Activated CD8-positive, alpha-beta memory T cell treated with anti-CD3 and anti-CD28 coated beads, Interleukin-2, amount 50 U/mL, for 24 hours (primary cell): ENCODE results near the gene CACNA1B.
"Not testable (repeated sequence)": the region's sequence is repeated elsewhere in the genome, so short reads cannot be mapped to it uniquely, and the experiment has no call there.

Source experiments
- DNase-seq: peaks from one replicate; pipeline ENCODE4 v3.0.0-alpha.2; 2020; ENCODE audit errors: extremely low read depth

Gene CACNA1B

DNA sequence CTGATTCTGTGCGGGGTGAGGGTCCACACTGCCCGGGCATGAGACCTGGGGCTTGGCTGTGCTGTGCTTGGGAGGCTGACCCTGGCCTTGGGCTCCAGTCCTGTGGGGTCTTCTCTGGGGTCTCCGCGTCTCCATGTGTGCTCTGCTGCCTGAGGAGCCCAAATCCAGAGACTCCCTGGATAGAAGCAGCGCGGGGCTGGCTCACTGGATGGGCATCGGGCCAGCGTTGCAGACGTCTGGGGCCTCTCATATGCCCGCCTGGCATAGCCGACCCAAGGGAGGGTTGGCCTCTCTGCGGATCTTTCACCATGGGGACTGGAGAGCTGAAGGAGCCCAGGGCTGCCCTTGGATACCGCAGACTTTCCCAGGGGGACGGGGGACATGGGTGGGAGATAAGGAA lies 12.4 kb downstream of the CACNA1B start:
- DNase-seq: not testable (repeated sequence)

DNA sequence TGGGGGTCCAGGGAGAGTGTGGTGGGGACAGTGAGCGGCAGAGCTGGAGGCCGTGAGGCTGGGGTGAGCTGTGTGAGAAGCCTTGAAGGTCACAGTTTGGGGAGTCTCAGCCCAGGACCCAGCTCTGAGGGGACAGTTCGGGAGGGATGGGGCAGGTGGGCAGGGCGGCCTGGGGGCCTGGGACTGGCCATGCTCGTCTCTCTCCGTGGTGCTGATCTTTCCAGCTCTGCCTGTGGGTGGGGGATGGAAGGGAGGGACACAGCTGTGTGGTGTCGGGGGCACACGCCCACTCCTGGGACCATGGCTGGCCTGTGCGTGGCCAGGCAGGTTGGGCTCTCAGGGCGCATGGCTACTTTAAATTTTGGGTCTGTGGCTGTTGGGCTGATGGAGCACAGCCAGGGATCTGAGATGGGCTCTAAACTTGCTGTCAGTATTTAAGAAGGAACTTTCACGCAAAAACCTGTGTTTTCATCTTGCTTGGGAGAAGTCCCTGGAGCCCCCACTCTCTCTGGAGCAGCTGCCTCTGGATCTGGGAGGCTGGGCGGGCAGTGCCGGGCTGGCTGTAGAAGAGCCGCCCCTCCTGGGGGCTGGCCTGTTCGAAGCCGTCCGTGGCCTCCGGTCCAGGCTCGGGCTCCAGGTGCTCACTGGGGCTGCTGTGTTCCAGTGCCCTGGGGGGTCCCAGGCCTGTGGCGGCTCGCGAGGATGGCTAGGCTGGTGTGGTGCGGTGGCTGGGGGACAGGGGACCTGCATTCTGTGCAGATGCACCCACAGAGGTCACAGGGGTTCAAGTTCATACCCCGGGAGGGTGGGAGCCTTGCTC lies 13.4 kb downstream of the CACNA1B start:
- DNase-seq: not testable (repeated sequence)

DNA sequence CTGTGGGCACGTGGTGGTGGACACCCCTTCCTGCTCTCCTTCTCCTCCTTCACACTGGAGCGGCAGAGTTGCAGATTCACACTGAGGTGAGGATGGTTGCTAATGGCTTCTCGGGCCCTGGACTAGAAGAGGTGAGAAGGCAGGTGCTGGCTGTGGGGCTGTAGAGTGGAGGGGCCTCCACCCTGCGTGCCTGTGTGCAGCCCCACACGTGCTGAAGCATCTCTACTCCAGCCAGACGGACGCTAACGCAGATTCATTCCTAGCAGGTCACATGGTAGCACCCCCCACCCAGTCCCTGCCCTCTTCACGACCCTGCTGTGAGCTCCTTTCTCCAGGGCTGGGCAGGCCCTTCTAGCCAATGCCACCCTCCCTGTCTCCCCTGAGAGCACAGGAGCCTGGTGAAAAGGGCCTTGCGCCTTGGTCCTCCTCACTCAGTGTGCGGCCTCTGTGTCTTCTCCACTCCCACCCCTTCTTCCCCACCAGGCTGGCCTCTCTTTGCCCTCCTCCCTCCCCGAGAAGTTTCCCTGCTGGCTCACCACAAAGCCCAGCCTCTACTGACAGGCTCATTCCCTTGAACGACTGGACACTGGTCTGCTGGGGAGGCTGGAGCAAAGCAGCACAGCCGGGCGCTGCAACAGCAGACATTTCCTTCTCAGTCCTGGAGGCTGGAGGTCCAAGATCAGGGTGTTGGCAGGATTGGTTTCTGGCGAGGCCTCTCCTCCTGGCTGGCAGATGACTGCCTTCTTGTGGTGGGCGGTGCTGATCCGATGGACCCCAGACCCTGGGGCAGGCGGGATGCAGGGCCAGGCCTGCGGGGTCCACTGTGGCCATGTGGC lies 14.2 kb downstream of the CACNA1B start:
- DNase-seq: no peak

DNA sequence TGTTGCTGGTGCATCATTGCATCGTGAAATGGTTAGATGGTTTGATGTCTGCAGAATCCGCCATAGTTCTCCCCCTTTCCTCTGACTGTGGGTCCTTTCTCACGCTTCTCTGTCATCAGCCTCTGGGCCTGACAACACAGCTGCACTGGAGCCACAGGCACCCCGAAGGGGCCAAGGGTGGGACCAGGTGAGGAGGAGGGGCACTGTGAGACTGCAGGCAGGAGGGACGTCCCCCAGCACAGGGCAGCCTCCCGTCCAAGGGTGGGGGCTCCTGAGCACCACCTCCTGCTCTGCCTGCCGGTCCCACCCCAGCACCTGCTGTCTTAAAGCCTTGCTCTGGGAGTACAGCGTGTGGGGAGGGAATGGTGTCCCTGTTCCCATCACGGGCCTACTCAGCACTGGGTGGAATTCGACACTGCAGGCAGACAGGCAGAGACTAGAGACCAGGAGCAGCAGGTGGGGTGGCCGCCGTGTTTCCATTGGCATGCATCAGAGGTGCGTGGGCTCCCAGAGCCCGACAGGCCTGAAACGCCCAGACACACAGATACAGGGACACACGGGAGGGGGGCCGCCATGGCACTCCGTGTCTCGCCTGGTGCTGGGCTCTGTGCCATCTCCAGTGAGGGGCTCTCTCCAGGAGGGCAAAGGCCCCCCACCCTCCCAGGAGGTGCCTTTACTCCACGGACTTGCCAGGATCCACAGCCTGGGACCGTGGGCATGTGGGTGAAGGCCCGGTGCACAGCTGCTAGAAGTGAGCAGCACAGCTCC lies 15.0 kb downstream of the CACNA1B start:
- no peak for DNase-seq

DNA sequence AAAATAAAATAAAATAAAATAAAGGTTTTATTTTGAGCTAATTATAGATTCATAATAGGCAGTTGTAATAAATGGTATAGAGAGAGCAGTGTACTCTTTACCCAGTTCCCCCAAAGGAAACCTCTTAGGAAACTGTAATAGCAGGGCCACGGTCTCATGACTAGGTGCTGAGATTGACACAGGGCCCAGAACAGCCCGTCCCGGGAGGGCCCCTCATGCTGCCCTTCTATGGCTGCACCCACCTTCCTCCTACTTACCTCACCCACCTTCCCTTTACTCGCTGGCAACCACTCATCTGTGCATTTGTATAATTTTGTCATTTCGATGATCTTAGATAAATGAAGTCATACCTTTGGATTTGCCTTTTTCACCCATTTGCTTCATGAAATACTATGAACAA lies 16.1 kb downstream of the CACNA1B start:
- DNase-seq: no peak

DNA sequence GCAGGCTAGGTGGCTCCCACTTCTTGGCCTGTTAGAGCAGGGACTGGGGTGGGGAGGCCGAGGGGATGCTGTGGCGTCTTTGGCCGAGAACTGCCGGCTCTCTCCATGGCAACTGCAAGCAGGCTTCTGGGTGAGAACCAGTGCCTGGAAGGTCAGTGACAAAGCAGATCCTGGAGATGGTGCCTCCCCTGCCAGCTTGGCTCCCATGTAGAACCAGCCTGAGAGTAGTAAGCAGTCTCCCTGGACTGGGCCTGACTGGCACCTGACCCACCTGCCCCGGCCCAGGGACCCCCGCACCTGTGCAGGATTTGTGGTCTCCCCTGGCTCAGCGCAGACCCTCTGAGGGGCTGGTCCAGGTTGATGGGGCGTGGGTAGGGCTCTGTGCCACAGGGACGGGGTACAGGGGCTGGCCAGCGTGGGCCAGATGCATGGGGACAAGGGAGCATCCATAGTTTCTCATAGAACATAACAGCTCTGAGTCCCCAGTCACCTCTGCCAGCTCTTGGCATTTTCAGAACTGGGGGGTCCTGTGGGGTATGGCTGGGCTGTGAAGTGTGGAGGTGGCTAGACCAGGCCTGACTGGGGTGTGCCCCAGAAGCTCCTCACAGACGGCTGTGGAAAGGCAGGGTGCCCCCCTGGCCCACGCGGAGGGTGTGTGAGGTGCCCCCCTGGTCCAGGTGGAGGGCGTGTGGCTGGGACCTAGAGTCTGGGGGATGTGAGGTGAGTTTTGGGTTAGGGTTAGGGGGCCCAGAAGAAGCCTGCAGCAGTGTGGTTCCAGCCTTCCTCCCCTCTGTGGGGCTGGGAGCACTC lies 22.2 kb downstream of the CACNA1B start:
- no peak for DNase-seq

DNA sequence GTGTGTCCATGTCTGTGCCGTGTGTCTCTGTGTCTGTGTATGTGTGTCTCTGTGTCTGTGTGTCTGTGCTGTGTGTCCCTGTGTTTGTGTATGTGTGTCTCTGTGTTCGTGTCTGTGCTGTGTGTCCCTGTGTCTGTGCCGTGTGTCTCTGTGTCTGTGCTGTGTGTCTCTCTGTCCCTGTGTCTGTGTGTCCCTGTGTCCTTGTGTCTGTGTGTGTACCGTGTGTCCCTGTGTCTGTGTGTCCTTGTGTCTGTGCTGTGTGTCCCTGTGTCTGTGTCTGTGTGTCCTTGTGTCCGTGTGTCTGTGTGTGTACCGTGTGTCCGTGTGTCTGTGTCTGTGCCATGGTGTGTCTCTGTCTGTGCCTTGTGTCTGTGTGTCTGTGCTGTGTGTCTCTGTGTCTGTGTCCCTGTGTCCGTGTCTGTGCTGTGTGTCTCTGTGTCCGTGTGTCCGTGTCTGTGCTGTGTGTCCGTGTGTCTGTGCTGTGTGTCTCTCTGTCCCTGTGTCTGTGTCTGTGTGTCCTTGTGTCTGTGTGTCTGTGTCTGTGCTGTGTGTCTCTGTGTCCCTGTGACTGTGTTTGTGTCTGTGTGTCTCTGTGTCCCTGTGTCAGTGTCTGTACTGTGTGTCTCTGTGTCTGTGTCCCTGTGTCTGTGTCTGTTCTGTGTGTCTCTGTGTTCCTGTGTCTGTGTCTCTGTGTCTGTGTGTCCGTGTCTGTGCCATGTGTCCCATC lies 23.2 kb downstream of the CACNA1B start:
- no peak for DNase-seq

DNA sequence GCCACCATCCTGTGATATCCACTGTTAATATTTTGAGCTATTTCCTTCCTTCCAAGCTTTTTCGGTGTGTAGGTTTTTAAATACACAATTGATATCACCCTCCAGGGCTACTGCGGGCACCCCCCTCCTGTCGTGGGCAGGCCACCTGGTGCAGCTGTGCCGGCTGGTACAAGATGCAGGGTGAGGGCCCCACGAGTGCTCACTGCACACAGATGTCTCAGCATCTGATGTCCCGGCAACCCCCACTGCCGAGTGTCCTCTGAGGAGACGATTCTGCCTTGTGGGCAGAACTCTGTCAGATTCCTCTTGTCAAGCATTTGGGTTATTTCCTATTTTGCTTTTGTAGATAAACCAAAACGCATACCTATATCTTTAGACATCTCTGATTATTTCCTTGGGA lies 25.1 kb downstream of the CACNA1B start:
- DNase-seq: no peak

DNA sequence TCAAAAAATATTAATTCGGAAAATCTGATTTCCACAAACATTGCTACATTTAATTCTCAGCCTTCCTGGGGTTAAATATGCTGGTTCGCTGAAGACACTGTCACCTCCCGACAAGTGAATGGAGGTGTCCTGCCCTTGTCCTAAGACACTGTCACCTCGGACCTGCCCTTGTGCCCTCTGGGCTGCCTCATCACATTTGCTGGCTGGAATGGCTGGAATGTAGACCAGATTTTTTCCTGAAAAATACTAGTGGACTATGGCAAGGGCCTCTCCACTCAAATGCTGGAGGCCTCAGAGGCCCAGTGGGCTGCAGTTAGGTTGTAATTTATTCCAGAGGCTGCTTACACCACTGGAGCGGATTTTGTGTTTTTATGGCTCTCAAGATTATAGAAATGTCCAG lies 28.2 kb downstream of the CACNA1B start:
- DNase-seq: no peak

DNA sequence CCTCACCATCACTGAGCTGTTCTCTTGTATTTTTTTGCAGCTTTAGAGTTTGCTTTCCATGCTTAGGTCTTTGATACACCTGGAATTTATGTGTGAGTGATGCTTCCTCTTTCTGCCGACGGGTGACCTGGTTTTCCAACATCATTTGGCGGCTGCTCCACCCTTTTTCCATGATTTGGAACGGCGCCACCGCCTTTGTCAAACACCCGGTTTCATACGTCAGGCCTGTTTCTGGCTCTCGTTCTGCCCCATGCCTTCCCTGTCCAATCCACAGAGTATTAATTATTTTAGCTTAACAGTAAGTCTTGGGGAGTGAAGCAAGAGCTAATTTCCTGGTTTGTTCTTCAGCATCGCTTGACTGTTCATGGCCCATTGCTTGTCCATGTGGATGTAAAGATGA lies 30.2 kb downstream of the CACNA1B start:
- DNase-seq: no peak

DNA sequence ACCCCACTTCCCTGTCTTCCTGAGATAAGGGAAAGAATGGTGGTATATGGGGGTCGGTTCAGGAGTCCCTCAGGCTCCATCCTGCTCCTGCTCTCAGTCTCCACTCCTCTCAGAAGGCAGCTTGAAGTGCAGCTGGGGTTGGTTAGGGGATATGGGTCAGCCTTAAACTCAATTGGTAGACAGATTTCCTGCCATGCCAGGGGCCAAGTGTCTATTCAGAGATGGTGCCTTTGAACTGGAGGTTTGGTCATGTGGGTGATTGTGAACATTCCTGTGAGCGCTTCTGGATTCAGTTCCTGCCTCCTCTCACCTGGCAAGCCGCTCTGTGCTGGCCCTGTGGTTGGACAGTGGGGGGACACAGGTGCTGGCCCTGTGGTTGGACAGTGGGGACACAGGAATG lies 35.1 kb downstream of the CACNA1B start:
- DNase-seq: no peak

DNA sequence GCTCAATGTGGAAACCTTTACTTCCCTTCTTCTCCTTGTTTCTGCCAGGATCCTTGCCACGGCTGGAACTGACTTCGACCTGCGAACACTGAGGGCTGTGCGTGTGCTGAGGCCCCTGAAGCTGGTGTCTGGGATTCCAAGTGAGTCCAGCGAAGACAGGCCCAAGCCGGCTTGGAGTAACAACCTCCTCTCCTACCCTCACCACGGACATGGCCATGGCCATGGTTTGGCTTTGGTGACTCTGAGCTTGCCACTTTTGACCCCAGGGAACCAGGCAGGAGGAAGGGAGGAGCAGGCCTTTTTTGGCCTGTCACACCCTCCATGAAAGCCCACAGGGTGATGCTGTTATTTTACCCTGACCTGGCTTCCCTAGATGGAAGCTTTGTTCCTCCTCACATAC lies 35.5 kb downstream of the CACNA1B start:
- no peak for DNase-seq

DNA sequence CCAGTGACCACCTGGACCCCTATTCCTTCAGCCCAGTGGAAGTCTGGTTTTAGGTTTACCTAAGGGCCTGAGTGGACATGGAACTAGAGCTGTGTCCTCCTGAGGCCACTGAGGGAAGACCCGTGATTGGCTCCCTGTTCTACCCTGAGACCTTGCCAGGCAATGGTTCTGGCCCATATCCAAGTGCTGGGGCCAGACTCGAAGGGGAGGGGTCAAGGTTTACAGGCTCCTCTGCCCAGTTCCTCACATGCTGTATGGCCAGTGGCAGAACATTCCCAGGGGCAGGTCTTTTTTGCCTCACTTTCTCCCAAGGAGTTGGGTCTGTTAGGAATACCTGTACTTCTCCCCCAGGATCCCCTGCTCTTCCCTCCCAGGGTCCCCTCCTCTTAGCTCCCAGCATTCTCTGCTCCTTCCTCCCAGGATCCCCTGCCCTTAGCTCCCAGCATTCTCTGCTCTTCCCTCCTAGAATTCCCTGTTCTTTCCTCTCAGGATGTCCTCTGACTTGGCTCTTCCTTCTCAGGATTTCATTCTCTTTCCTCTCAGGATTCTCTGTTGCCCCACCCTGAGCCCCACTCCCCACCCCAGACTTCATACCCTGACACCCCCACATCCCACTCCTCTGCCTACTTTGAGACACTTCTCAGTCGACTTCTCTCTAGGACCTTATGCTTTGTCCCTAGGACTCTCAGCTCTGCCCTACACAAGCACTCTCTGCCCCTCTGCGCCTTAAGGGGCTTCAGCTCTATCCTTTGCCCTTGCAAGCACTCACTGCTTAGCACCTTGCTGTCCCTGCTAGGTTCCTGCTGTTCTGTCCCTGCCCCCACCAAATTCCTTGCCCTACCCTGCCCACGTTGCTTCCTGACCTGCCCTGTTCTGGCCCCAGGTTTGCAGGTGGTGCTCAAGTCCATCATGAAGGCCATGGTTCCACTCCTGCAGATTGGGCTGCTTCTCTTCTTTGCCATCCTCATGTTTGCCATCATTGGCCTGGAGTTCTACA lies 36.5 kb downstream of the CACNA1B start:
- no peak for DNase-seq

DNA sequence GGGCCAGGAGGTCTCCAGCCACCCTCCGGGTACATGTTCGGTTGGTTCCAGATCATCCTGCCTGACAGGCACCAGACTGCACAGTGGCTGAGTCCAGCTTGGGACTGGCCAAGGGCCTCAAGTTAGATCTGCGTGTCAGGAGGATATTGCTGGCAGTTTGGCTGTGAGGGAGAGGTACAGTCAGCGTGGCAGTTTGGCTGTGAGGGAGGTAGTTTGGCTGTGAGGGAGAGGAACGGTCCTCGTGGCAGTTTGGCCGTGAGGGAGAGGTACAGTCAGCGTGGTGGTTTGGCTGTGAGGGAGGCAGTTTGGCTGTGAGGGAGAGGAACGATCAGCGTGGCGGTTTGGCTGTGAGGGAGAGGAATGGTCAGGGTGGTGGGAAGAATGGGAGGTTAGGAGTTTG lies 39.0 kb downstream of the CACNA1B start:
- no peak for DNase-seq

DNA sequence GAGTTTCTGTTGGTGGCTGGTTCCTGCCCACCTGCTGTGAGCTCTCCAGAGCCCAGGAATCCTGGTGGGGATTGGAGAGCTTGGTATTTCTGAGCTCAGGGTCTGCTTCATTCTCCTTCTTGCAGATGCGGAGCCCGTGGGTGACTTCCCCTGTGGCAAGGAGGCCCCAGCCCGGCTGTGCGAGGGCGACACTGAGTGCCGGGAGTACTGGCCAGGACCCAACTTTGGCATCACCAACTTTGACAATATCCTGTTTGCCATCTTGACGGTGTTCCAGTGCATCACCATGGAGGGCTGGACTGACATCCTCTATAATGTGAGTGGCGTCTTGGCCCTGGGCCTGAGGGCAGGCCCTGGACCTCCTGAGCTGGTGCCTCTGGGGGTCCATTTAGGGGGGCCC lies 39.5 kb downstream of the CACNA1B start:
- no peak for DNase-seq

DNA sequence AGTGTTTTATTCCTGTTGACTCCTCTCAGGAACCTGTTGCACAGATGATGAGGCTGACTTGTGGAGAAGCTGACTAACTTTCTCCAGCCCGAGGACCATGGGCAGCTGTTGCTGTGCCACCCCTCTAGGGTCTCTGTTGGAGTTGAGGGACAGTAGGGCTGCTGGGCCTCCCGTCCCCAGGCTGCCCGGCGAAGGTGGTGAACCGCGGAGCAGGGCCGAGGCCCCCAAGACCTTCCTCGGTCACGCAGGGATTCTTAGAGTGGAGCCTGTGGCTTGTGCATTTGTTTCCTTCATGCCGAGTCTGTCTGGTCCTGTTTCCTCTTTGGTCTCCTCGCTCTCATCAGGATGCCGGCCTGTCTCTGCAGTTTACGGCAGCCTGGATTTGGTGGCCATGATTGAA lies 40.2 kb downstream of the CACNA1B start:
- DNase-seq: no peak

DNA sequence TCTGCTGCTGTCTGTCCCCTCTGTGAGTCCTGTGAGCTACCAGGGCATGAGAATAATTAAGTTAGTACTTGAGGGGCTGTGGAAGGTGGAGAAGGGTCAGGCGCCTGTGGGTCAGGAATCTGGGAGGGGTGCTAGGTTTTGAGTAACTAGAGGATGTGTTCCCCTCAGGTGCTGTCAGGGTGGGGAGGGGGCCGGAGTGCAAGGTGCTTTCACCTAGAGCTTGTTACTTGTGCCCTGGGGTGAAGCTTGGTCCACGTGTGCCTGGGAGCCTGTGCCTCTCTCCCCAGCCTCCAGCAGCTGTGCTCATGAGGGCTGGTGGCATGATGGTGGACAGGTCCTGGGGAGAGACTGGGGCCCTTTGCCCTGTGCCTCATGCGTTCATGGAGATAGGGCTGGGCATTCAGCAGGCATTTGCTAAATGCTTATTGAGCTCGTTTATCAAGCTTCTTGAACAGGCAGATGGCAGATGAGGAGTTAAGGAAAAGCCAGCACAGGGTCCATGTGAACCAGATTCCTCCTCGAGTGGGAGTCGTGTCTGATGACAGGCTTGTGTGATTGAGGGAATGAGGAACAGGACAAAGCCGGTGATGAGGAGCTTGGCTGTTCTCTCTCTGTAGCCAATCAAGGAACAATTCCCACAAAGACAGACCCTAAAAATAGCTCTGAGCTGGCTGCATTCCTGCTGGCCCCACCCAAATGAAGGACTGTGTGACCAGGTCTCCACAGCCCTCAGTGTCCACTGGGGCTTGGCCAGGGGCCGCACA lies 40.9 kb downstream of the CACNA1B start:
- DNase-seq: no peak

DNA sequence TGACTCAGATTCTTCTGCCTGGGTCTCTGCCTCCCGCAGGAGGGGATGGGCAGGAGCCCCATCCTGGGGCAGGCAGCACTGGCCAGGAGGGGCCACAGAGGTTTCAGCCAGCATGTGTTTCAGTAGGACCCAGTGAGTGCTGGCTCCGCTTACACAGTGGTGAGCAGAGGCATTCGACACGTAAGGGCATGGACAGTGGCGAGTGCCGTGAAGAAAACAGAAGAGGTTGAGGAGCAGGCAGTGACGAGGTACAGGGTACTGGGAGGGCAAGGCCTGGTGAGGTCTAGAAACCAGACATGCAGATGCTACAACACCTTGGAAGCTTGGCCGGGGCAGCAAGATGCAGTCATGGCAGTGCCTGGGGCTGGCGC lies 41.5 kb downstream of the CACNA1B start:
- DNase-seq: no peak

DNA sequence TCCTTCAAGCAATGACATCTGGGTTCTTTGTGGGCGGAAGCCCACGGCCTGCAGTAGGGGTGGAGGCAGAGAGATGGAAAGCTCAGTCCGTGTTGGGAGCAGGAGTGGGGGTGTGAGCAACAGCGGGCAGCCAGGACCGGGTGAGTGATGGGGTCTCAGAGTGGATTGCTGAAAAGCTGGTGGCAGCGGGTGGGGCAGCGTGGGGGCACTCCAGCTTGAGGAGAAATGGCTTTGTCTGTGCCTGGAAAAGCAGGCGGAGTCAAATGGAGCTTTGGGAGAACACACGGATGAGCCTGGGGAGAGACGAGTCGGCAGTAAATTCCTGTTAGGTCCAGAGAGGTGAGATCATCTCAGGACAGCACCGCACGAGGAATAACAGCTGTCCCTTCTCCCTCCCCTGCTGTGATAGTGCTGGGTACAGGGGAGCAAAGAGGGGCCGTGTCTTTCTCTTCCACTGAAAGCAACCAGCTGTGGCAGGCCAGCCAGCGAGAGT lies 42.1 kb downstream of the CACNA1B start:
- DNase-seq: no peak
